Kidney (tissue), 14 donors: Measurements from ENCODE around the gene CKAP5. TPM values are rescaled to one million over a fixed set of nuclear protein-coding genes. Genes with fewer than 3 reads are reported as not detected.

Source experiments
- DNase-seq, 5 donors: peaks; one replicate each; pipeline ENCODE4 v3.0.0-alpha.2; 2013 to 2020
- FAIRE-seq: peaks from 2 replicates; lab custom pipeline; 2012; peaks lifted over from hg19 to GRCh38; lab: Jason Lieb, UNC
- H3K27ac ChIP-seq, 2 donors: one replicate each; pipeline ENCODE4 v1.7.0; 2013; ENCODE audit warnings: low read depth in 2 of 2, low read length in 2 of 2, inconsistent platforms in 1 of 2
- H3K27me3 ChIP-seq: one replicate; pipeline ENCODE4 v1.7.1; 2013; ENCODE audit warnings: low read length, inconsistent platforms; ENCODE audit not compliant: control insufficient read depth, insufficient read depth
- H3K36me3 ChIP-seq, 3 donors: one replicate each; pipeline versions ENCODE4 v1.7.0 to v1.7.1; 2013; ENCODE audit warnings: low read length in 3 of 3, control low read depth in 1 of 3, inconsistent platforms in 1 of 3; ENCODE audit not compliant: insufficient read depth in 3 of 3, control insufficient read depth in 2 of 3
- H3K4me1 ChIP-seq, 3 donors: one replicate each; pipeline versions ENCODE4 v1.7.0 to v1.7.1; 2013; ENCODE audit warnings: low read length in 3 of 3, inconsistent platforms in 1 of 3, low read depth in 1 of 3; ENCODE audit not compliant: control insufficient read depth in 2 of 3, insufficient read depth in 2 of 3
- H3K4me3 ChIP-seq, 3 donors: one replicate each; pipeline versions ENCODE4 v1.7.0 to v1.8.1; 2013; ENCODE audit warnings: low read length in 3 of 3, control low read depth in 1 of 3, inconsistent platforms in 1 of 3
- H3K9ac ChIP-seq, 3 donors: one replicate each; pipeline versions ENCODE4 v1.7.0 to v1.7.1; 2013; ENCODE audit warnings: low read length in 3 of 3, control low read depth in 1 of 3, inconsistent platforms in 1 of 3
- H3K9me3 ChIP-seq, 3 donors: one replicate each; pipeline versions ENCODE4 v1.7.0 to v1.7.1; 2013; ENCODE audit warnings: low read length in 3 of 3, control low read depth in 1 of 3, inconsistent platforms in 1 of 3; ENCODE audit not compliant: control insufficient read depth in 2 of 3, insufficient read depth in 1 of 3
- CTCF ChIP-seq: IDR thresholded peaks from 3 replicates; pipeline ENCODE4 v1.5.1; 2012; ENCODE audit warnings: mild to moderate bottlenecking, moderate library complexity, borderline replicate concordance; ENCODE audit not compliant: insufficient read depth; ENCODE audit errors: extremely low read depth
- intact Hi-C: fragments of 100-400 bp; cut with DNase I; formaldehyde crosslinking; loops from one replicate; pipeline ENCODE4 v1.11.1; 2022
- polyA plus RNA-seq: library from polyadenylated mRNA; stranded (reverse); fragments of 350-450 nt; fragmentation: Illumina TruSeq; extraction: RNeasy Lipid Tissue Mini Kit (QIAGEN cat#74804); gene quantifications from one replicate; pipeline ENCODE4 v1.2.3, GENCODE V29; 2014; ENCODE audit warnings: low read depth, low replicate concordance; ENCODE audit not compliant: insufficient read depth
- total RNA-seq: library from RNA; stranded (reverse); fragmentation: NEBNext Ultra II Directional; extraction: Animal tissue kit (Norgen Biotek cat#: 25700); gene quantifications from one replicate; pipeline ENCODE4 v1.2.1, GENCODE V29; 2021
- donor health status: control.
- donor health status: control.
- donor health status: control.
- donor health status: control.
- donor health status: control.
- donor health status: DM: yes; HTN: yes; CAD: no.
- donor health status: Normal renal cell carcinoma (clear cell type).

Gene CKAP5
- total and polyA plus RNA-seq, 2 donors from 2014 or later, result 10.8 to 51.9 TPM

GRCh38 chr11:46743693-46744339, 102.3 kb downstream of the CKAP5 start:
- Histone ChIP-seq H3K9ac (no peak overlapping the region), H3K4me3 (no peak overlapping the region), H3K27ac (no peak overlapping the region), H3K36me3 (peaks cover 9 to 51% (median 11%) of the 10 kb centered on the region in 3 donors), H3K27me3 (no peaks in the 10 kb centered on the region), H3K9me3 (no peaks in the 10 kb centered on the region), H3K4me1 (no peaks in the 10 kb centered on the region)
- TF ChIP-seq CTCF, result no peak
- FAIRE-seq (no peak), DNase-seq (no peak)
- intact Hi-C loops, result no loop called here

- peaks cover 9 to 47% (median 11%) of the 10 kb centered on the region in 3 donors for H3K36me3 ChIP-seq
- no peak overlapping the region for H3K9ac ChIP-seq
- intact Hi-C loops, result no loop called here
- no peak overlapping the region for H3K4me3 ChIP-seq
- no peaks in the 10 kb centered on the region for H3K9me3 ChIP-seq
- H3K4me1 ChIP-seq, result no peaks in the 10 kb centered on the region
- no peaks in the 10 kb centered on the region for H3K27me3 ChIP-seq
- H3K27ac ChIP-seq, result no peak overlapping the region
- FAIRE-seq (no peak), DNase-seq (peak in 1 of 5 donors; percentile 15)
- TF ChIP-seq CTCF, result no peak
Observed at GRCh38 chr11:46743043-46743442, 103.0 kb downstream of the CKAP5 start.

- intact Hi-C loops, result no loop called here
- no peak for TF ChIP-seq CTCF
- peak in 1 of 5 donors; percentile 2 for DNase-seq
Observed at GRCh38 chr11:46741600-46742484, 104.2 kb downstream of the CKAP5 start.

More at GRCh38 chr11:46741600-46742484, 104.2 kb downstream of the CKAP5 start:
- Histone ChIP-seq H3K9ac (no peak overlapping the region), H3K4me3 (no peak overlapping the region), H3K27me3 (no peaks in the 10 kb centered on the region), H3K9me3 (no peaks in the 10 kb centered on the region), H3K4me1 (no peaks in the 10 kb centered on the region), H3K27ac (no peak overlapping the region), H3K36me3 (peaks cover 6 to 40% (median 11%) of the 10 kb centered on the region in 3 donors)
- FAIRE-seq, result no peak
